ENCODE data around the gene GTF3C5.
A peak's percentile ranks its signal among the peaks of the same experiment; 100 is the strongest.
"Not testable (repeated sequence)": the region's sequence is repeated elsewhere in the genome, so short reads cannot be mapped to it uniquely, and the experiment has no call there.

GTF3C5 gene

GRCh38 chr9:133066181-133066983 lies 35.6 kb downstream of the GTF3C5 start:
- H3K79me1 ChIP-seq (ENCODE audit: low read depth, low read length): peaks cover 4% of the 10 kb centered on the region
- no peak overlapping the region for H4K91ac ChIP-seq (ENCODE audit: low read depth, low read length, poor library complexity)
- H2BK12ac ChIP-seq (ENCODE audit: low read length): no peak overlapping the region
- no peak overlapping the region for H3K14ac ChIP-seq (ENCODE audit: low read length)
- no peak overlapping the region for H2BK15ac ChIP-seq (ENCODE audit: low read length)
- WGBS, 2 donors (ENCODE audit: extremely low coverage in 2 of 2, insufficient read length in 2 of 2, insufficient replicate concordance in 1 of 2): no CpG with 5 or more reads among the region's 25 CpGs
- no peak overlapping the region for H4K8ac ChIP-seq (ENCODE audit: low read depth, low read length)
- no peak overlapping the region for H3K4ac ChIP-seq (ENCODE audit: low read length)
- H3K4me1 ChIP-seq (ENCODE audit: control insufficient read depth in 2 of 2, insufficient read depth in 1 of 2, low read depth in 1 of 2, low read length in 2 of 2): peaks cover 1 to 2% of the 10 kb centered on the region in 2 donors
- H2BK120ac ChIP-seq (ENCODE audit: low read depth, low read length): no peak overlapping the region
- H3K9ac ChIP-seq (ENCODE audit: low read depth, low read length, poor library complexity): no peak overlapping the region
- no peak overlapping the region for H3K27ac ChIP-seq (replicated peaks; ENCODE audit: low read length)
- H3K18ac ChIP-seq (ENCODE audit: low read length): no peak overlapping the region
- H3K4me2 ChIP-seq (ENCODE audit: insufficient read depth, low read length, poor library complexity, severe bottlenecking): no peak overlapping the region
- no peak for DNase-seq (ENCODE audit: low spot score)
- peaks cover 0 to 10% of the 10 kb centered on the region in 2 donors for H3K36me3 ChIP-seq (replicated peaks in 1 of 2; ENCODE audit: control insufficient read depth in 2 of 2, insufficient read depth in 2 of 2, low read length in 2 of 2)
- no peak overlapping the region for H3K4me3 ChIP-seq (ENCODE audit: low read length in 2 of 2)
- H2AFZ ChIP-seq (ENCODE audit: low read length): no peak overlapping the region
- H3K27me3 ChIP-seq (ENCODE audit: control insufficient read depth in 3 of 3, insufficient read depth in 3 of 3, low read depth in 1 of 3, low read length in 3 of 3): no peaks in the 10 kb centered on the region
- no peaks in the 10 kb centered on the region for H3K9me3 ChIP-seq (replicated peaks in 1 of 2; ENCODE audit: control insufficient read depth in 2 of 2, insufficient read depth in 1 of 2, low read depth in 1 of 2, low read length in 2 of 2)
- peak overlapping the region; percentile 39 for H2BK5ac ChIP-seq (ENCODE audit: low read length)
- no peak overlapping the region for H3K23ac ChIP-seq (ENCODE audit: low read depth, low read length, poor library complexity)
- peak overlapping the region; percentile 70 for H2AK5ac ChIP-seq (ENCODE audit: low read depth, low read length)

- Histone ChIP-seq H2AFZ (ENCODE audit: low read length) (no peak overlapping the region), H3K9me3 (replicated peaks in 1 of 2; ENCODE audit: control insufficient read depth in 2 of 2, insufficient read depth in 1 of 2, low read depth in 1 of 2, low read length in 2 of 2) (no peaks in the 10 kb centered on the region), H3K4me1 (ENCODE audit: control insufficient read depth in 2 of 2, insufficient read depth in 1 of 2, low read depth in 1 of 2, low read length in 2 of 2) (no peaks in the 10 kb centered on the region), H2BK120ac (ENCODE audit: low read depth, low read length) (no peak overlapping the region), H2BK5ac (ENCODE audit: low read length) (no peak overlapping the region), H3K23ac (ENCODE audit: low read depth, low read length, poor library complexity) (no peak overlapping the region), H3K18ac (ENCODE audit: low read length) (no peak overlapping the region), H4K91ac (ENCODE audit: low read depth, low read length, poor library complexity) (no peak overlapping the region), H2BK12ac (ENCODE audit: low read length) (no peak overlapping the region), H3K36me3 (replicated peaks in 1 of 2; ENCODE audit: control insufficient read depth in 2 of 2, insufficient read depth in 2 of 2, low read length in 2 of 2) (peaks cover 0 to 11% of the 10 kb centered on the region in 2 donors), H3K4me3 (ENCODE audit: low read length in 2 of 2) (peak overlapping the region in 1 of 2 donors; percentile 47), H3K4ac (ENCODE audit: low read length) (no peak overlapping the region), H3K79me1 (ENCODE audit: low read depth, low read length) (peaks cover 4% of the 10 kb centered on the region), H3K27ac (replicated peaks; ENCODE audit: low read length) (no peak overlapping the region), H3K9ac (ENCODE audit: low read depth, low read length, poor library complexity) (no peak overlapping the region), H2BK15ac (ENCODE audit: low read length) (no peak overlapping the region), H3K14ac (ENCODE audit: low read length) (no peak overlapping the region), H3K4me2 (ENCODE audit: insufficient read depth, low read length, poor library complexity, severe bottlenecking) (no peak overlapping the region), H3K27me3 (ENCODE audit: control insufficient read depth in 3 of 3, insufficient read depth in 3 of 3, low read depth in 1 of 3, low read length in 3 of 3) (no peaks in the 10 kb centered on the region), H2AK5ac (ENCODE audit: low read depth, low read length) (no peak overlapping the region), H4K8ac (ENCODE audit: low read depth, low read length) (no peak overlapping the region)
- DNase-seq (ENCODE audit: low spot score): no peak
- WGBS, 2 donors (ENCODE audit: extremely low coverage in 2 of 2, insufficient read length in 2 of 2, insufficient replicate concordance in 1 of 2): no CpG with 5 or more reads among the region's 11 CpGs
These were observed 36.2 kb downstream of the GTF3C5 start for GRCh38 chr9:133067006-133067405.

- Histone ChIP-seq H3K23ac (ENCODE audit: low read depth, low read length, poor library complexity) (no peak overlapping the region), H2BK120ac (ENCODE audit: low read depth, low read length) (no peak overlapping the region), H2BK5ac (ENCODE audit: low read length) (no peak overlapping the region), H3K27me3 (ENCODE audit: control insufficient read depth in 3 of 3, insufficient read depth in 3 of 3, low read depth in 1 of 3, low read length in 3 of 3) (no peaks in the 10 kb centered on the region), H2AK5ac (ENCODE audit: low read depth, low read length) (no peak overlapping the region), H4K8ac (ENCODE audit: low read depth, low read length) (no peak overlapping the region), H3K9me3 (replicated peaks in 1 of 2; ENCODE audit: control insufficient read depth in 2 of 2, insufficient read depth in 1 of 2, low read depth in 1 of 2, low read length in 2 of 2) (no peaks in the 10 kb centered on the region), H4K91ac (ENCODE audit: low read depth, low read length, poor library complexity) (no peak overlapping the region), H3K9ac (ENCODE audit: low read depth, low read length, poor library complexity) (no peak overlapping the region), H3K79me1 (ENCODE audit: low read depth, low read length) (peaks cover 4% of the 10 kb centered on the region), H3K14ac (ENCODE audit: low read length) (no peak overlapping the region), H3K4ac (ENCODE audit: low read length) (no peak overlapping the region), H3K36me3 (replicated peaks in 1 of 2; ENCODE audit: control insufficient read depth in 2 of 2, insufficient read depth in 2 of 2, low read length in 2 of 2) (peaks cover 0 to 11% of the 10 kb centered on the region in 2 donors), H3K4me3 (ENCODE audit: low read length in 2 of 2) (no peak overlapping the region), H2BK12ac (ENCODE audit: low read length) (no peak overlapping the region), H2BK15ac (ENCODE audit: low read length) (no peak overlapping the region), H3K18ac (ENCODE audit: low read length) (peak overlapping the region; percentile 28), H3K4me2 (ENCODE audit: insufficient read depth, low read length, poor library complexity, severe bottlenecking) (no peak overlapping the region), H3K27ac (replicated peaks; ENCODE audit: low read length) (no peak overlapping the region), H2AFZ (ENCODE audit: low read length) (no peak overlapping the region), H3K4me1 (ENCODE audit: control insufficient read depth in 2 of 2, insufficient read depth in 1 of 2, low read depth in 1 of 2, low read length in 2 of 2) (no peaks in the 10 kb centered on the region)
- no peak for DNase-seq (ENCODE audit: low spot score)
- WGBS, 2 donors (ENCODE audit: extremely low coverage in 2 of 2, insufficient read length in 2 of 2, insufficient replicate concordance in 1 of 2): no CpG with 5 or more reads among the region's 11 CpGs
These were observed 37.0 kb downstream of the GTF3C5 start for GRCh38 chr9:133067813-133068212.

GRCh38 chr9:133068431-133068830 lies 37.6 kb downstream of the GTF3C5 start:
- not testable (repeated sequence) for H3K4ac ChIP-seq (ENCODE audit: low read length); DNase-seq (ENCODE audit: low spot score); H3K27me3 ChIP-seq (ENCODE audit: control insufficient read depth in 3 of 3, insufficient read depth in 3 of 3, low read depth in 1 of 3, low read length in 3 of 3); H3K4me2 ChIP-seq (ENCODE audit: insufficient read depth, low read length, poor library complexity, severe bottlenecking); H2AK5ac ChIP-seq (ENCODE audit: low read depth, low read length); H3K14ac ChIP-seq (ENCODE audit: low read length); H2BK12ac ChIP-seq (ENCODE audit: low read length); H2BK15ac ChIP-seq (ENCODE audit: low read length); H2BK120ac ChIP-seq (ENCODE audit: low read depth, low read length); H3K4me1 ChIP-seq (ENCODE audit: control insufficient read depth in 2 of 2, insufficient read depth in 1 of 2, low read depth in 1 of 2, low read length in 2 of 2); H3K4me3 ChIP-seq (ENCODE audit: low read length in 2 of 2); H3K9ac ChIP-seq (ENCODE audit: low read depth, low read length, poor library complexity); H2AFZ ChIP-seq (ENCODE audit: low read length); H3K18ac ChIP-seq (ENCODE audit: low read length); H3K9me3 ChIP-seq (replicated peaks in 1 of 2; ENCODE audit: control insufficient read depth in 2 of 2, insufficient read depth in 1 of 2, low read depth in 1 of 2, low read length in 2 of 2); H4K91ac ChIP-seq (ENCODE audit: low read depth, low read length, poor library complexity); H3K23ac ChIP-seq (ENCODE audit: low read depth, low read length, poor library complexity); H3K27ac ChIP-seq (replicated peaks; ENCODE audit: low read length); H2BK5ac ChIP-seq (ENCODE audit: low read length); H3K79me1 ChIP-seq (ENCODE audit: low read depth, low read length); H4K8ac ChIP-seq (ENCODE audit: low read depth, low read length)
- WGBS, 2 donors (ENCODE audit: extremely low coverage in 2 of 2, insufficient read length in 2 of 2, insufficient replicate concordance in 1 of 2): no CpG with 5 or more reads among the region's 15 CpGs
- peaks cover 0 to 11% of the 10 kb centered on the region in 2 donors for H3K36me3 ChIP-seq (replicated peaks in 1 of 2; ENCODE audit: control insufficient read depth in 2 of 2, insufficient read depth in 2 of 2, low read length in 2 of 2)

Data from neuronal stem cell (in vitro differentiated cells).